GM23248 (cell line): ENCODE measurements around the gene FAM3D.

ENCODE experiments used
- EZH2 ChIP-seq: fragments of 200-600 bp; sonication (generic); IDR thresholded peaks from 2 replicates; pipeline ENCODE4 v1.6.1; 2018; ENCODE audit warnings: antibody characterized with exemption, mild to moderate bottlenecking; ENCODE audit not compliant: insufficient read depth, poor library complexity, severe bottlenecking
- EZH2phosphoT487 ChIP-seq: fragments of 200-600 bp; sonication (generic); IDR thresholded peaks from 2 replicates; pipeline ENCODE4 v1.6.1; 2018; ENCODE audit warnings: antibody characterized with exemption, moderate library complexity, mild to moderate bottlenecking, low read depth; ENCODE audit not compliant: insufficient read depth

- TF ChIP-seq EZH2 (no peak), EZH2phosphoT487 (no peak)
These were observed 8.1 kb downstream of the FAM3D start for GRCh38 chr3:58658508-58658907.
